ENCODE measurements around the gene FYCO1. TPM values are rescaled to one million over a fixed set of nuclear protein-coding genes. Genes with fewer than 3 reads are reported as not detected.

FYCO1 gene
- polyA plus RNA-seq, 3 donors: 0.59 to 5.0 (median 1.3) TPM

DNA sequence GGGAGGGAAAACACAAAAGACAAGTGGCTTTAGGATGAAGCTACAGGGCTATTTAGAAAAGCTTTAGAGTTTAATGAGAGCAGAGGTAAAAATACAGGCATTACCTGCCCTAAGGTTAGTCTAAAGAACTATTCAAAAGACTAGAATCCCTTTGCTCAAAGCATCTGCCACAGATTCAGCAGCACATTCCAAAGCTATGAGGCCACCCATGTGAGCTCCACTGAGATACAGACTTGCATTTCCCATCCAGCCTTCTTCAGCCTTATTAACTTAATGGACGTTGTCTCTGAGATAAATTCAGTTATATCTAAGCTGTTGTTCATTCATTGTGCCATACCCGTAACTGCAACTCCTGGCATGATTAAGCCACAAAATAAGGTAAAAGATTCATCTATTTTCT, 26.9 kb downstream of the FYCO1 start:
- peaks cover 0 to 3% (median 2%) of the 10 kb centered on the region in 3 donors for H3K27me3 Mint-ChIP-seq (ENCODE audit: low read depth in 3 of 3)
- Histone ChIP-seq H3K4me3 (replicated peaks in 1 of 3; ENCODE audit: low read depth in 2 of 3, low read length in 3 of 3) (no peak overlapping the region), H3K36me3 (replicated peaks in 1 of 2; ENCODE audit: control insufficient read depth in 1 of 2, insufficient read depth in 2 of 2, low read length in 2 of 2) (peaks cover 64 to 69% of the 10 kb centered on the region in 2 donors), H3K79me2 (ENCODE audit: insufficient read depth, low read length) (no peaks in the 10 kb centered on the region), H3K27me3 (ENCODE audit: control insufficient read depth in 2 of 2, insufficient read depth in 2 of 2, low read length in 2 of 2) (no peaks in the 10 kb centered on the region), H3K9ac (ENCODE audit: insufficient read depth, low read length, poor library complexity, severe bottlenecking) (no peak overlapping the region), H4K20me1 (ENCODE audit: insufficient read depth, low read length) (no peaks in the 10 kb centered on the region), H2AFZ (ENCODE audit: insufficient read depth, low read depth, low read length, poor library complexity, severe bottlenecking) (no peak overlapping the region), H3K4me1 (ENCODE audit: control insufficient read depth in 1 of 2, insufficient read depth in 2 of 2, low read length in 2 of 2) (peaks cover 23 to 29% of the 10 kb centered on the region in 2 donors), H3K9me3 (replicated peaks in 1 of 2; ENCODE audit: control insufficient read depth in 1 of 2, insufficient read depth in 1 of 2, low read length in 2 of 2) (no peaks in the 10 kb centered on the region), H3K27ac (ENCODE audit: low read depth in 1 of 2, low read length in 2 of 2) (no peak overlapping the region), H3K4me2 (replicated peaks; ENCODE audit: extremely low read depth, low read length, poor library complexity, severe bottlenecking) (no peak overlapping the region)
- DNase-seq: no peak
- peak overlapping the region in 1 of 7 donors; percentile 59 for H3K27ac Mint-ChIP-seq
- TF ChIP-seq, protein P1, sequence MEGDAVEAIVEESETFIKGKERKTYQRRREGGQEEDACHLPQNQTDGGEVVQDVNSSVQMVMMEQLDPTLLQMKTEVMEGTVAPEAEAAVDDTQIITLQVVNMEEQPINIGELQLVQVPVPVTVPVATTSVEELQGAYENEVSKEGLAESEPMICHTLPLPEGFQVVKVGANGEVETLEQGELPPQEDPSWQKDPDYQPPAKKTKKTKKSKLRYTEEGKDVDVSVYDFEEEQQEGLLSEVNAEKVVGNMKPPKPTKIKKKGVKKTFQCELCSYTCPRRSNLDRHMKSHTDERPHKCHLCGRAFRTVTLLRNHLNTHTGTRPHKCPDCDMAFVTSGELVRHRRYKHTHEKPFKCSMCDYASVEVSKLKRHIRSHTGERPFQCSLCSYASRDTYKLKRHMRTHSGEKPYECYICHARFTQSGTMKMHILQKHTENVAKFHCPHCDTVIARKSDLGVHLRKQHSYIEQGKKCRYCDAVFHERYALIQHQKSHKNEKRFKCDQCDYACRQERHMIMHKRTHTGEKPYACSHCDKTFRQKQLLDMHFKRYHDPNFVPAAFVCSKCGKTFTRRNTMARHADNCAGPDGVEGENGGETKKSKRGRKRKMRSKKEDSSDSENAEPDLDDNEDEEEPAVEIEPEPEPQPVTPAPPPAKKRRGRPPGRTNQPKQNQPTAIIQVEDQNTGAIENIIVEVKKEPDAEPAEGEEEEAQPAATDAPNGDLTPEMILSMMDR (IDR thresholded peaks at IDR 0.05): no peak
- H3K9me3 Mint-ChIP-seq: peaks cover 0 to 1% (median 0%) of the 10 kb centered on the region in 7 donors
- H3K36me3 Mint-ChIP-seq: peaks cover 79 to 87% of the 10 kb centered on the region in 2 donors
- intact Hi-C loops (cut with micrococcal nuclease): no loop called here
- peaks cover 30% of the 10 kb centered on the region for H3K4me1 Mint-ChIP-seq
- H3K4me3 Mint-ChIP-seq: no peak overlapping the region
- WGBS (ENCODE audit: insufficient coverage): 100% methylated on average over 1 of the region's 2 CpGs

DNA sequence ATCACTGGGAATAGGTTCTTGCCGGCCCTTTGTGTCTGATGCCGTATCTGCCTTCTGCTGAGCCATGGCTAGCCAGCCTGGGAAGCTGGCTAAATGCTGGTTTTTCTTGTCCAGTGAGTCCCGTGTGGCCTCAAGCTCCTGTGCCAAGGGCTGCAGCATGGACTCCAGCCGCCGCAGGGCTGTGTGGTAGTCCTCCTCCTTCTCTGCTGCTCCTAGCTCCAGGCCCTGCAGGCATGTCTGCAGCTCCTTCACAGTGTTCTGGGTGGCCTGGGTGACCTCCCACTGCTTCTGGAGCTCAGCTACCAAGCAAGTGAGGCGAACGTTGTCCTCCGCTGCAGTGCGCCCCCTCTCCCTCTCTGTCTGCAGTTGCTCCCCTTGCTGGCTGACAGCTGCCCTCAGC, 27.5 kb downstream of the FYCO1 start:
- WGBS (ENCODE audit: insufficient coverage): 94% methylated on average over 9 of the region's 9 CpGs
- intact Hi-C loops (cut with micrococcal nuclease): no loop called here
- H3K4me1 Mint-ChIP-seq: peaks cover 25% of the 10 kb centered on the region
- H2AFZ ChIP-seq (ENCODE audit: insufficient read depth, low read depth, low read length, poor library complexity, severe bottlenecking): no peak overlapping the region
- H3K36me3 ChIP-seq (replicated peaks in 1 of 2; ENCODE audit: control insufficient read depth in 1 of 2, insufficient read depth in 2 of 2, low read length in 2 of 2): peaks cover 70 to 75% of the 10 kb centered on the region in 2 donors
- H3K27ac Mint-ChIP-seq: peak overlapping the region in 3 of 7 donors; percentile 48 to 61 (median 59)
- TF ChIP-seq, protein P1 (IDR thresholded peaks at IDR 0.05): no peak
- no peak overlapping the region for H3K9ac ChIP-seq (ENCODE audit: insufficient read depth, low read length, poor library complexity, severe bottlenecking)
- no peaks in the 10 kb centered on the region for H3K79me2 ChIP-seq (ENCODE audit: insufficient read depth, low read length)
- H3K4me3 Mint-ChIP-seq: no peak overlapping the region
- peaks cover 0 to 1% (median 0%) of the 10 kb centered on the region in 7 donors for H3K9me3 Mint-ChIP-seq
- no peak overlapping the region for H3K4me2 ChIP-seq (replicated peaks; ENCODE audit: extremely low read depth, low read length, poor library complexity, severe bottlenecking)
- H4K20me1 ChIP-seq (ENCODE audit: insufficient read depth, low read length): no peaks in the 10 kb centered on the region
- no peak for DNase-seq
- H3K27ac ChIP-seq (ENCODE audit: low read depth in 1 of 2, low read length in 2 of 2): no peak overlapping the region
- H3K36me3 Mint-ChIP-seq: peaks cover 81 to 87% of the 10 kb centered on the region in 2 donors
- peaks cover 17 to 23% of the 10 kb centered on the region in 2 donors for H3K4me1 ChIP-seq (ENCODE audit: control insufficient read depth in 1 of 2, insufficient read depth in 2 of 2, low read length in 2 of 2)
- no peak overlapping the region for H3K4me3 ChIP-seq (replicated peaks in 1 of 3; ENCODE audit: low read depth in 2 of 3, low read length in 3 of 3)
- H3K9me3 ChIP-seq (replicated peaks in 1 of 2; ENCODE audit: control insufficient read depth in 1 of 2, insufficient read depth in 1 of 2, low read length in 2 of 2): no peaks in the 10 kb centered on the region
- H3K27me3 Mint-ChIP-seq (ENCODE audit: low read depth in 3 of 3): peaks cover 0 to 3% (median 2%) of the 10 kb centered on the region in 3 donors
- no peaks in the 10 kb centered on the region for H3K27me3 ChIP-seq (ENCODE audit: control insufficient read depth in 2 of 2, insufficient read depth in 2 of 2, low read length in 2 of 2)
